GM12878 (cell line): ENCODE measurements around the gene ZNF599. TPM values are rescaled to one million over a fixed set of nuclear protein-coding genes. Genes with fewer than 3 reads are reported as not detected.

Source experiments
- ATAC-seq: fragments of 200-7000 bp; cut with Tn5 transposase; 3 replicates; pipeline ENCODE4 v1.9.1; 2020; ENCODE audit warnings: mild to moderate bottlenecking, moderate library complexity
- BruUV-seq: library from RNA; stranded (reverse); fragments of 400-500 nt; replicated peaks from 2 replicates; lab custom pipeline; 2021; lab: Mats Ljungman, UMichigan
- CTCF ChIA-PET: fragments of 300-600 bp; sonication (Branson Sonifier 250); formaldehyde crosslinking; extraction: SDS; loops from one replicate; lab custom pipeline; 2021; ENCODE audit warnings: inconsistent platforms; lab: Yijun Ruan, JAX
- POLR2A ChIA-PET: fragments of 350-600 bp; formaldehyde crosslinking; extraction: SDS; loops from one replicate; lab custom pipeline; 2021; ENCODE audit warnings: inconsistent platforms; lab: Charles Lee
- RAD21 ChIA-PET: fragments of 300-600 bp; sonication (Branson Sonifier 250); formaldehyde crosslinking; loops from one replicate; lab custom pipeline; 2023; ENCODE audit warnings: antibody characterized with exemption; ENCODE audit not compliant: unreplicated experiment; lab: Charles Lee
- SMC1A ChIA-PET: fragments of 300-600 bp; sonication (Branson Sonifier 250); formaldehyde crosslinking; loops from one replicate; lab custom pipeline; 2023; ENCODE audit not compliant: unreplicated experiment, uncharacterized antibody; lab: Charles Lee
- DNase-seq: peaks from one replicate; pipeline ENCODE4 v3.0.0-alpha.2; 2011; ENCODE audit warnings: low read depth, low spot score
- FAIRE-seq: peaks from 3 replicates; lab custom pipeline; 2011; peaks lifted over from hg19 to GRCh38; lab: Jason Lieb, UNC
- H2AFZ ChIP-seq: 2 replicates; pipeline ENCODE4 v1.6.0; 2011; ENCODE audit warnings: low read depth, low read length, control low read depth; ENCODE audit not compliant: control insufficient read depth
- H3K27ac ChIP-seq: 2 replicates; pipeline ENCODE4 v1.5.1; 2011; ENCODE audit warnings: control low read depth; ENCODE audit not compliant: control insufficient read depth, insufficient read depth
- H3K27me3 ChIP-seq, 2 experiments: replicated peaks in 1 of 2; 2 replicates each; pipeline versions ENCODE4 v1.6.0 to v1.6.1; 2011; ENCODE audit warnings: low read length in 1 of 2; ENCODE audit not compliant: control insufficient read depth in 2 of 2, insufficient read depth in 2 of 2
- H3K36me3 ChIP-seq, 2 experiments: 2 replicates each; pipeline ENCODE4 v1.5.1; 2011; ENCODE audit warnings: low read length in 1 of 2; ENCODE audit not compliant: control insufficient read depth in 2 of 2, insufficient read depth in 2 of 2
- H3K4me1 ChIP-seq: 2 replicates; pipeline ENCODE4 v1.6.1; 2011; ENCODE audit warnings: mild to moderate bottlenecking, low read length, moderate library complexity, mixed read lengths; ENCODE audit not compliant: control insufficient read depth, insufficient read depth
- H3K4me2 ChIP-seq: 2 replicates; pipeline ENCODE4 v1.6.0; 2011; ENCODE audit warnings: control low read depth; ENCODE audit not compliant: control insufficient read depth, insufficient read depth
- H3K4me3 ChIP-seq: fragments of 200-600 bp; sonication (generic); 2 replicates; pipeline ENCODE4 v1.5.1; 2016
- H3K79me2 ChIP-seq: 2 replicates; pipeline ENCODE4 v1.6.0; 2011; ENCODE audit warnings: low read length; ENCODE audit not compliant: control insufficient read depth, insufficient read depth
- H3K9ac ChIP-seq: 2 replicates; pipeline ENCODE4 v1.8.0; 2011; ENCODE audit warnings: low read length, control low read depth, mixed read lengths; ENCODE audit not compliant: control insufficient read depth, insufficient read depth
- H3K9me3 ChIP-seq: replicated peaks from 3 replicates; pipeline ENCODE4 v1.5.1; 2011; ENCODE audit warnings: mild to moderate bottlenecking, low read length; ENCODE audit not compliant: control insufficient read depth, insufficient read depth
- H4K20me1 ChIP-seq: 2 replicates; pipeline ENCODE4 v1.6.0; 2011; ENCODE audit not compliant: control insufficient read depth, insufficient read depth
- ASH2L ChIP-seq: fragments of 300-600, 200-600 bp; sonication (generic); IDR thresholded peaks from 2 replicates; pipeline ENCODE4 v1.6.1; 2017; ENCODE audit warnings: low read depth, mild to moderate bottlenecking, borderline replicate concordance
- CEBPZ ChIP-seq: fragments of 150-350 bp; IDR thresholded peaks from 2 replicates; pipeline ENCODE4 v1.6.1; 2016; ENCODE audit warnings: low read depth, low read length
- IKZF1 ChIP-seq: fragments of 450-650 bp; conservative IDR thresholded peaks from 2 replicates; pipeline ENCODE4 v1.6.1; 2017; ENCODE audit warnings: antibody characterized with exemption, mild to moderate bottlenecking
- MYB ChIP-seq: fragments of 150-350 bp; IDR thresholded peaks from 2 replicates; pipeline ENCODE4 v1.6.1; 2014; ENCODE audit warnings: mild to moderate bottlenecking, low read depth, low read length, borderline replicate concordance
- RCOR1 ChIP-seq: conservative IDR thresholded peaks from 2 replicates; pipeline ENCODE4 v1.6.1; 2012; ENCODE audit warnings: low read depth, low read length, improper control_type of control experiment
- SKIL ChIP-seq: fragments of 450-650 bp; IDR thresholded peaks from 2 replicates; pipeline ENCODE4 v1.6.1; 2017; ENCODE audit warnings: mild to moderate bottlenecking, low read depth, inconsistent platforms; ENCODE audit not compliant: poor library complexity, severe bottlenecking
- SMAD1 ChIP-seq: fragments of 450-650 bp; IDR thresholded peaks from 2 replicates; pipeline ENCODE4 v1.6.1; 2018; ENCODE audit warnings: mild to moderate bottlenecking, low read depth; ENCODE audit not compliant: partially characterized antibody
- SP1 ChIP-seq: IDR thresholded peaks from one replicate; pipeline ENCODE4 v1.6.1; 2011; ENCODE audit warnings: low read depth, low read length
- SPI1 ChIP-seq: IDR thresholded peaks from 2 replicates; pipeline ENCODE4 v1.6.1; 2011; ENCODE audit warnings: low read depth, mild to moderate bottlenecking, low read length, moderate library complexity, borderline replicate concordance; ENCODE audit not compliant: insufficient read depth
- WGBS: methylation state at CpG from one replicate; pipeline ENCODE4 v1.1.6; 2016; ENCODE audit warnings: low lambda C conversion rate; ENCODE audit not compliant: insufficient replicate concordance, insufficient coverage; ENCODE audit errors: missing lambda C conversion rate; 5-methylcytosine and 5-hydroxymethylcytosine counted together
- in situ Hi-C: fragments of 300-500 bp; cut with MboI; formaldehyde crosslinking; loops from 9 replicates; pipeline ENCODE4 v1.14.3; 2018; ENCODE audit warnings: mixed read lengths
- intact Hi-C: fragments of 100-400 bp; cut with micrococcal nuclease; formaldehyde crosslinking; loops from one replicate; pipeline ENCODE4 v1.14.2; 2022; ENCODE audit not compliant: unreplicated experiment
- polyA plus RNA-seq, 11 experiments: library from polyadenylated mRNA; depleted of rRNA in 4 of 11; unstranded in 6 of 11; stranded (reverse) in 5 of 11; fragments of >200 nt; fragmentation: Nextera tagmentation in 4 of 11; fragmentation: Illumina TruSeq in 1 of 11; extraction: Ambion mirVana in 4 of 11; extraction: Trizol in 1 of 11; gene quantifications; 1 replicate in 1 of 11; 2 replicates in 10 of 11; pipeline versions ENCODE4 v1.2.1 to v1.2.3, GENCODE V29; 2011 to 2016; ENCODE audit warnings: inconsistent platforms in 2 of 11, missing spikeins in 2 of 11, low read depth in 1 of 11
- total RNA-seq, 4 experiments: library from RNA; depleted of rRNA in 3 of 4; stranded (reverse); fragments of >200 nt in 3 of 4; fragmentation: Illumina TruSeq in 1 of 4; extraction: Trizol in 1 of 4; gene quantifications; 2 replicates each; pipeline versions ENCODE4 v1.2.1 to v1.2.3, GENCODE V29; 2013 to 2021

ZNF599 gene
- total and polyA plus RNA-seq, 10 of the 15 experiments (the other 5 are each of a cell fraction or from before 2014, with no cell fraction given): 0.27 to 4.8 (median 1.9) TPM

- TF ChIP-seq SKIL (no peak), SPI1 (peak; percentile 92), IKZF1 (peak; percentile 23; the same call in 1 of the 2 replicates), MYB (no peak), SP1 (no peak), ASH2L (no peak), SMAD1 (no peak), RCOR1 (no peak), CEBPZ (no peak)
- ChIA-PET RAD21 (no interaction called here), POLR2A (no interaction called here), CTCF (no interaction called here), SMC1A (no interaction called here)
- H3K9ac ChIP-seq: no peak overlapping the region
- no peaks in the 10 kb centered on the region for H4K20me1 ChIP-seq
- no peak overlapping the region for H2AFZ ChIP-seq
- H3K4me2 ChIP-seq: no peak overlapping the region
- H3K27ac ChIP-seq: no peak overlapping the region
- no peak for ATAC-seq
- H3K36me3 ChIP-seq: no peaks in the 10 kb centered on the region
- intact Hi-C loops (no loop called here), in situ Hi-C loops (no loop called here)
- H3K4me3 ChIP-seq: no peak overlapping the region
- H3K27me3 ChIP-seq: no peaks in the 10 kb centered on the region
- no peak for DNase-seq
- H3K79me2 ChIP-seq: no peaks in the 10 kb centered on the region
- H3K9me3 ChIP-seq: no peaks in the 10 kb centered on the region; the same call in 2 of the 3 replicates
- no peak for FAIRE-seq
- 0% methylated on average over 2 of the region's 2 CpGs for WGBS
- no peaks in the 10 kb centered on the region for H3K4me1 ChIP-seq
- BruUV-seq: no TSS peak
Measured at GRCh38 chr19:34788074-34788473, 15.1 kb upstream of the ZNF599 start.
